ENCODE results near the gene CHSY1.

Gene CHSY1

GRCh38 chr15:101211897-101212296 is 40.0 kb downstream of the CHSY1 start:
- no peak overlapping the region for H3K4me3 Mint-ChIP-seq
- ATAC-seq = no peak
- H3K27ac Mint-ChIP-seq = no peak overlapping the region
- H3K4me1 Mint-ChIP-seq = peaks cover 64% of the 10 kb centered on the region
- no peaks in the 10 kb centered on the region for H3K9me3 Mint-ChIP-seq
- peaks cover 18% of the 10 kb centered on the region for H3K36me3 Mint-ChIP-seq
- H3K27me3 Mint-ChIP-seq = no peaks in the 10 kb centered on the region

DNA sequence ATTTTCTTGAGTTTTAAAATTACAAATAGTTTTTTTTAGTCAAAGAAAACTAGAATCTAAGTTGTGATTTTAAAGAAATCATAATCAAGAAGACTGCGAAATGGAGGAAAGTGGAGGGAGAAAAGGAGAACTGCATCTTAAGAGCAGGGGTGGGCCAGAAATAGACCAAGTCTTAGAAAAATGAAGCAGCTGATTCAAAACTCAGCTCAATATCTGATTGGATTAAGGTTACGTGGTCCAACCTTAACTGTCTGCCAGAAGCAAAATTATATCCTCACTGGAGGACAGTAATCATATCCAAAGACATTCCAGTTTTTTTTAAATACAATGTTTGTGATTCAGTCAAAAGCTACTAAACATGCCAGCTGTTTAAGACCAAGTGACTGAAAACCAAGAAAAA is 41.4 kb downstream of the CHSY1 start:
- peak overlapping the region; percentile 59 for H3K27ac Mint-ChIP-seq
- peaks cover 17% of the 10 kb centered on the region for H3K36me3 Mint-ChIP-seq
- no peaks in the 10 kb centered on the region for H3K9me3 Mint-ChIP-seq
- H3K4me3 Mint-ChIP-seq = no peak overlapping the region
- ATAC-seq = no peak
- no peaks in the 10 kb centered on the region for H3K27me3 Mint-ChIP-seq
- H3K4me1 Mint-ChIP-seq = peaks cover 73% of the 10 kb centered on the region

GRCh38 chr15:101210058-101210457 is 41.8 kb downstream of the CHSY1 start:
- Mint-ChIP-seq H3K27me3 (no peaks in the 10 kb centered on the region), H3K4me1 (peaks cover 77% of the 10 kb centered on the region), H3K9me3 (no peaks in the 10 kb centered on the region), H3K36me3 (peaks cover 15% of the 10 kb centered on the region), H3K4me3 (no peak overlapping the region), H3K27ac (peak overlapping the region; percentile 59)
- no peak for ATAC-seq

GRCh38 chr15:101209285-101209845 is 42.5 kb downstream of the CHSY1 start:
- Mint-ChIP-seq H3K36me3 (peaks cover 15% of the 10 kb centered on the region), H3K4me1 (peaks cover 79% of the 10 kb centered on the region), H3K27ac (peak overlapping the region; percentile 59), H3K9me3 (no peaks in the 10 kb centered on the region), H3K27me3 (no peaks in the 10 kb centered on the region), H3K4me3 (no peak overlapping the region)
- ATAC-seq = no peak

GRCh38 chr15:101207867-101208288 is 44.0 kb downstream of the CHSY1 start:
- no peaks in the 10 kb centered on the region for H3K27me3 Mint-ChIP-seq
- ATAC-seq = no peak
- H3K4me3 Mint-ChIP-seq = no peak overlapping the region
- peaks cover 15% of the 10 kb centered on the region for H3K36me3 Mint-ChIP-seq
- H3K27ac Mint-ChIP-seq = no peak overlapping the region
- H3K9me3 Mint-ChIP-seq = no peaks in the 10 kb centered on the region
- H3K4me1 Mint-ChIP-seq = peaks cover 79% of the 10 kb centered on the region

DNA sequence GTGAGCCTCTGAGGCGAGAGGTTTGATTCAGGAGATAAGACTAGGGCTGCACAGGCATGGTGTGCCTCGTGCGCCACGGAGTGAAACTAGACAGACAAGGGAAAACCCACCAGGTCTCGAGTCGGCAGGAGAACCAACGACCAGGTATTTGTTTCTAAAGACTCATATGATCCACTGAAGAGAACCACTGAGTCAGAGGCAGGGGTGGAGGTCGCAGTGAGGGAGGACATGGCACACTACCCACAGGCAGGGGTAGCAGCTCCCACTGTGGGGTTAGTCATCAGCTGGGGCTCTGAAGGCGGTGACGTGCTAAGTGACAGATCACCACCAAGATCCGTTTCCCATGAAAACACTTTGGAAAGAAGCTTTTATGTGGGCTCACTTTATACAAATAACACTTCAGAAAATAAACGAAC is 45.7 kb downstream of the CHSY1 start:
- H3K4me1 Mint-ChIP-seq = peaks cover 75% of the 10 kb centered on the region
- H3K9me3 Mint-ChIP-seq = no peaks in the 10 kb centered on the region
- ATAC-seq = peak; percentile 76
- peak overlapping the region; percentile 82 for H3K27ac Mint-ChIP-seq
- peak overlapping the region; percentile 60 for H3K4me3 Mint-ChIP-seq
- peaks cover 15% of the 10 kb centered on the region for H3K36me3 Mint-ChIP-seq
- no peaks in the 10 kb centered on the region for H3K27me3 Mint-ChIP-seq

GRCh38 chr15:101204739-101205535 is 46.9 kb downstream of the CHSY1 start:
- Mint-ChIP-seq H3K36me3 (peaks cover 15% of the 10 kb centered on the region), H3K27ac (peak overlapping the region; percentile 82), H3K4me1 (peaks cover 77% of the 10 kb centered on the region), H3K9me3 (no peaks in the 10 kb centered on the region), H3K4me3 (no peak overlapping the region), H3K27me3 (no peaks in the 10 kb centered on the region)
- no peak for ATAC-seq

- H3K36me3 Mint-ChIP-seq = peaks cover 15% of the 10 kb centered on the region
- no peaks in the 10 kb centered on the region for H3K27me3 Mint-ChIP-seq
- H3K9me3 Mint-ChIP-seq = no peaks in the 10 kb centered on the region
- H3K4me3 Mint-ChIP-seq = no peak overlapping the region
- peak overlapping the region; percentile 44 for H3K27ac Mint-ChIP-seq
- ATAC-seq = no peak
- peaks cover 78% of the 10 kb centered on the region for H3K4me1 Mint-ChIP-seq
Measured at GRCh38 chr15:101203607-101204189, 48.1 kb downstream of the CHSY1 start.

DNA sequence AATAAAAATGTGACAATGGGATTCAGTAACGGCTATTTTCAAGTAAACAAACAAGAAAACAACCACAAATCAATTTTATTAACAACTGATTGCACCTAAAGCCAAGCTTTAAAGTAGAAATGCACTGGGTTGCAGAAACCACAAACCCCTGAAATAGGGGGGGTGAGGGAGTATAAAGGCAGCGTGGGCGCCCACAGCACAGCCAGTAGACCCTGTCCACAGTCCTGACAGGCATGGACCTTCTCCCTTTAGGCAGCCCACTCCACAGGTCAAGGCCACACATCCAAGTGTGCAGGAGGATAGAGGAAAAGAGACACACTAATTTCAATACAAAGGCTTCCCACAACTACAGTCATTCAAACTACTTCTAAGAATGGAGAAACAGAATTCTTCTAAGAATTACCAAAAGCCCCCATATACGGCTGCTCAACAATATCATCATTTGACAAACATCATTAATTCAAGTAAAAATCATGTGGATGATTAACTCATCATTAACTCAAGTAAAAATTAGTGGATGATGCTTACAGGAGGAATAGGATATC is 48.7 kb downstream of the CHSY1 start:
- no peak for ATAC-seq
- H3K9me3 Mint-ChIP-seq = no peaks in the 10 kb centered on the region
- H3K4me1 Mint-ChIP-seq = peaks cover 80% of the 10 kb centered on the region
- peaks cover 15% of the 10 kb centered on the region for H3K36me3 Mint-ChIP-seq
- no peak overlapping the region for H3K4me3 Mint-ChIP-seq
- no peaks in the 10 kb centered on the region for H3K27me3 Mint-ChIP-seq
- H3K27ac Mint-ChIP-seq = peak overlapping the region; percentile 44

DNA sequence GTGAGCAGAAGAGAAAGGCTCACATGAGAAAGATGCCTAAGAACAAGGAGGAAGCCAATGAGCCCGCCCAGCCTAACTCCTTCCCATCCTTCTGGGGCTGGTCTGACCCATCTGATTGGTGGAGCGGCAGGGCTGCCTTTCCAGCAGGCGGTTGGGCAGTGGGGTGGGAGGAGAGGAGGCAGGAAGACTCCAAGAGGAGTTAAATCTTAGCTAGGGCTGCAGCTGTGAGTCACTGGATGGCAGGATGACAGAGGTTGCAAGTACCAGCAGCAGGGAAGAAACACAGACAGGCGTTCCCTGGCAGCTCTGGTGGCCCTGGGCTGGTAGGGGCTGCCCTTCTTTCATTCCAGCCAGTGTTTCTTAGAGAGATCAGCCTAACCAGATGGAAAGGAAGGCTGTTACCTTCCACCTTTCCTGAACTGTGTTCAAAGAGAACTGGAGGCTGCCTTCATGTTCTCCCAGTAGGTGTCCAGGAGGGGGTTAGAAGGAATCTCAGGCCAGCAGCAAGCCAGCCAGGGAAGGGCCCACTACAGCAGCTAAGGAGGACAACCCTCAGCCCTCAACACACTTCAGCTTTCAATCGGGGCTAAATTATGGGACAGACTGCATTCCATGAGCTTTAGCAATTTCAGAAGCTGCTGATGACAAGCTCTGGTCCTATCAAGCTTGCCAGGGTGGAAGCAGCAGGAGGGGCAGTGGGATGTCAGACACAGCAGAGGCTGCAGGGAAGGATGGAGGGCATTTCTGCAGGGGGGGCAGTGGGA is 50.3 kb downstream of the CHSY1 start:
- Mint-ChIP-seq H3K36me3 (peaks cover 9% of the 10 kb centered on the region), H3K4me1 (peaks cover 78% of the 10 kb centered on the region), H3K4me3 (no peak overlapping the region), H3K9me3 (no peaks in the 10 kb centered on the region), H3K27me3 (no peaks in the 10 kb centered on the region), H3K27ac (peak overlapping the region; percentile 77)
- ATAC-seq = no peak

DNA sequence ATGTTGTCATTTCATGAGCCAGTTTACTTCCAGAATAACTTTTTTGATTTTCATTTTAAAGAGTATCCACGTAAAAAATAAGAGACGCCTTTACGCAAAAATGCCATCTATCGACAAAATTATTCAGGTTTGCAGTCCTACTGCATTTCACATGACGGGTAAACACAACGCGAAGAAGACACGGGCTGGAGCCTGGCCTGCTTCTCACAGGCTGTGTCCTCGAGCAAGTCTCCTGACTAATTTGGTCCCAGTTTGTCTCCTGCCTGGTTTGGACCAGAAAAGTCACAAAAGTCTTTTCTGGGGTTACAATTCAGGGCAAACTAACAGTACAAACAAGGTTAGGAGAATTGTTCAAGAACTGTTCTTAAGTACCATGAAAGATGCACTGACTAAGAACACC is 51.7 kb downstream of the CHSY1 start:
- Mint-ChIP-seq H3K27ac (peak overlapping the region; percentile 77), H3K36me3 (no peaks in the 10 kb centered on the region), H3K4me3 (no peak overlapping the region), H3K27me3 (no peaks in the 10 kb centered on the region), H3K4me1 (peaks cover 63% of the 10 kb centered on the region), H3K9me3 (no peaks in the 10 kb centered on the region)
- no peak for ATAC-seq

GRCh38 chr15:101198800-101199199 is 53.0 kb downstream of the CHSY1 start:
- ATAC-seq = no peak
- peaks cover 67% of the 10 kb centered on the region for H3K4me1 Mint-ChIP-seq
- peak overlapping the region; percentile 77 for H3K27ac Mint-ChIP-seq
- H3K36me3 Mint-ChIP-seq = no peaks in the 10 kb centered on the region
- no peaks in the 10 kb centered on the region for H3K9me3 Mint-ChIP-seq
- no peaks in the 10 kb centered on the region for H3K27me3 Mint-ChIP-seq
- peak overlapping the region; percentile 27 for H3K4me3 Mint-ChIP-seq

DNA sequence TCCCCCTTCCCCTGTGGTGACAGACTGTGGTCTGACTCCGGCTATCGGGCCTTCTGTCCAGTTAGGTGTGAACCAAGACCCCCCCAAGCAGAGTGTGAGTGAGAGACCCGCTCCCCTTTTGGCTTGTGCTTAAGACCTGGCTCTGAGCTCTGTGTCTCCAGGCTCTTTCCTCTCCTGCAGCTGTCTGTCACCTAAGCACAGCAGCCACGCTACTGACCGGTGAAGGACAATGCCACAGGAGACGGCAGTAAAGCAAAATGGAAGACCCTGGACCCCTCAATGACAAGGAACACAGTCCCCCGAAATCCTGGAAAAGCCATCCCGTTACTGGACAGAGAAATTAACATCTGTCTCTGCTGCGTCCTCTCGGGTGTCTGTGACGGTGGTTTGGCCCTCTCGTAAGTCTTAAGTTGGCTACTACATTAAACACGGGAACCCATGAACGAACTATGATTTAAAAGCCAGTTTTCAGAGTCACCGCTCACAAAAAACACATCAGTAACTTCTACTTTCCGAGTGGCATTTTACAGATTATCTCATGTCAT is 53.7 kb downstream of the CHSY1 start:
- ATAC-seq = no peak
- no peaks in the 10 kb centered on the region for H3K9me3 Mint-ChIP-seq
- no peaks in the 10 kb centered on the region for H3K27me3 Mint-ChIP-seq
- H3K36me3 Mint-ChIP-seq = no peaks in the 10 kb centered on the region
- H3K27ac Mint-ChIP-seq = peak overlapping the region; percentile 77
- no peak overlapping the region for H3K4me3 Mint-ChIP-seq
- H3K4me1 Mint-ChIP-seq = peaks cover 66% of the 10 kb centered on the region

- Mint-ChIP-seq H3K27me3 (no peaks in the 10 kb centered on the region), H3K4me3 (no peak overlapping the region), H3K9me3 (no peaks in the 10 kb centered on the region), H3K4me1 (peaks cover 65% of the 10 kb centered on the region), H3K36me3 (no peaks in the 10 kb centered on the region), H3K27ac (no peak overlapping the region)
- ATAC-seq = no peak
Measured at GRCh38 chr15:101194546-101195125, 57.2 kb downstream of the CHSY1 start.
